ENCODE results near the gene MRPL27.
A peak's percentile ranks its signal among the peaks of the same experiment; 100 is the strongest.
"Not testable (repeated sequence)": the region's sequence is repeated elsewhere in the genome, so short reads cannot be mapped to it uniquely, and the experiment has no call there.

Gene MRPL27

DNA sequence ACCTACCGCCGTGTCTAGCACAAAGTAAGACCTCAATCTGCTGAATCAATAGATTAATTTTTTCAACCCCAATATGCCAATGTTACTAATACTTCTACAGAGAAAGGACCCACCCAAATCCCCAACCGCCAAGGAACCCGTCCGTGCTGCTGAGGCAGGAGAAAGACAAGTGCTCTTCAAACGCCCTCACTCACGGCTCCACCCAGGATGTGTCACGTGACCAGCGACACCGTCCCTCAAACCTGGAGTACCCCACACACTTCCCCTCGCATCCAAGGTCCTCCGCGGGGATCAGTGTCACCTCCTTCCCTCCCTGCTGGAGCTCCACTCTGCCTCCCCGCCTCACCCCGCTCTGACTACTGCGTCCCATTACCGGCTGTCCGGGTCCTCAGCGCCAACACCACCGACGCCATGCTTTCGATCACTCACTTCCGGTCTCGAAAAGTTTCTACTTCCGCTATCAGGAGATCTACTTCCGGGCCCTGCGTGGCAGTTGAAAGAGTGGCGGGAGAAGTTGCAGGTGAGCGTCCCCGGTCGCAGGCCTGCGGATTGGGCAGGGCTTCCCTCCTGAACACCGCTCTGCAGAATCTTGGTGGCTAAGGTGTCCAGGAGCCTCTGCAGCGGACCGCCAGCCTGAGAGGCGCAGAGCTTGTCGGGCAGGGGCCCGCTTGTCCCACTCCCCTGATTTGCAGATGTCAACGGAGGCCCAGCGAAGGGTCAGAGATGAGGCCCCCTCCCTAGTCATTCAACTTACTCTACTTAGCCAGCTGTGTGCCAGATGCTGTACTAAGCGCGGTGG is at the start of gene MRPL27, which contains the start of gene EME1:
Gene MRPL27, minus strand, starts transcription at position 427 of the 799 bp plus-strand sequence. Its CDS starts 14 bp downstream, at position 413.
Gene EME1, plus strand, starts transcription at position 472 of the 799 bp plus-strand sequence. CDS start 1,980 bp downstream, outside the sequence.
- DNase-seq (ENCODE audit: low spot score), result peak; percentile 92

DNA sequence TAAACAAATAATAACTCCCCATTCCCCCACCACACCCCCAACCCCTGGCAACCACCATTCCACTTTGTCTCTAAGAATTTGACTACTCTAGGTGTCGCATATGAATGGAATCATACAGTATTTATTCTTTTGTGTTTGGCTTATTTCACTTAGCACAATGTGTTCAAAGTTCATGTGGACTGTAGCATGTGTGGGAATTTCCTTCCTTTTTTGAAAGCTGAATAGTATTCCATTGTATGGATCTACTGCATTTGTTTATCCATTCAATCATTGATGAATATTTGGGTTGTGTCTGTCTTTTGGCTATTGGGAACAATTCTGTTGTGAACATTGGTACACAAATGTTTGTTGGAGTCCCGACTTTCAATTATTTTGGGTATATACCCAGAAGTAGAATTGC is 49.8 kb upstream of the MRPL27 start:
- DNase-seq (ENCODE audit: low spot score), result no peak

DNA sequence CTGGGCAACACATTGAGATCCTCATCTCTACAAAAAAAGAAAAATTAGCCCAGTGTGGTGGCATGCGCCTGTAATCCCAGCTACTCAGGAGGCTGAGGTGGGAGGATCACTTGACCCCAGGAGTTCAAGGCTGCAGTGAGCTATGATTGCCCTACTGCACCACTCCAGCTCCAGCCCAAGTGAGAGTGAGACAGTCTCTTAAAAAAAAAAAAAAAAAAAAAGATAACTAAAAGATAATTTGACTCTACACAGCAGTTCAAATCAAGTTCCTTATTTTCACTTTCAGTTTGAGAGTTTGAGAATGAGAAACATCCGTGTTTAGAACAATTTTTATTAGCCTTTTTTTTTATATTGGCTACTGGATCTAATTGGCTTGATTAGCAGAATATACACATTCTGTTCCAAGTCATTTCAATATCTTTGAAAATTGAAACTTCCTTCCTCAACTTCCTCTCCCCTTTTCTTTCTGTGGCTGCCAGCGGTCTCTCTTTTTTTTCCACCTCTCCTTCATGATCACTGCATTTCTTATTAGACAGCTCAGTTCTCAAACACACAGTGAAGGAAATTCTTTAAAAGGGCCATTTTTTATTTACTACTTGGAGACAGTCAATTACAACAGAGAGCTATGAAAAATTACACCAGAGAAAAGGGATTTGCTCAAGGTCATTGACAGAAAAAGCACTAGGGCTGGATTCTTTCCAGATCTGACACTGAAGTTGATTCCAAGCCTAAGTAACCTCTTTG is 48.5 kb upstream of the MRPL27 start:
- DNase-seq (ENCODE audit: low spot score), result no peak

DNA sequence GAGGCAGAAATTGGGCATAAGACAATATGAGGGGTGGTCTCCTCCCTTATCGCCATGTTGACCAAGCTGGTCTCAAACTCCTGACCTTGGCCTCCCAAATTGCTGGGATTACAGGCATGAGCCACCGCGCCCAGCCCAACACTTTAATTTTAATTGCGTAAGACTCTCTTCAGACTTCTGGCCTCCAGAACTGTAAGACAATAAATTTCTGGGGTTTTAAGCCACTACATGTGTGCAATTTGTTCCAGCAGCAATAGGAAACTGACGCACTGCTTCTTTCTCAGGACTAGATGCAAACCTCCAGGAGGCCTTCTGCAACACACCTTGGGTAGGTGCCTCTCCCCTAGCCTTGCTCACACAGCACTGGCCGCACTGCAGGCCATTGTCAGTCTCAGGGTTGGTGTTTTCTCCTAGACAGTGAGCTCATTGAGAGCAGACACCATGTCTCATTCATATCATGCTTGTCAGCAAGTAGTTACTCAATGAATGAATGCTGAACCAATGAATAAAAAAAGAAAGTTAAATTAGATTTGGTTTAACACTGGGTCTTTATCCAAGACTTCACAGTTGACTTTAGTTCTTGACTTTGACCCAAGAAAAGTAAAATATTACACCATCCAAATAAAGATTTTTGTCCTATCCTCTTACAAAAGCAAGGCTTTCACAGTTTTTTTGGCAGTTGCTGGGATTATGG is 47.6 kb upstream of the MRPL27 start:
- DNase-seq (ENCODE audit: low spot score), result no peak

DNA sequence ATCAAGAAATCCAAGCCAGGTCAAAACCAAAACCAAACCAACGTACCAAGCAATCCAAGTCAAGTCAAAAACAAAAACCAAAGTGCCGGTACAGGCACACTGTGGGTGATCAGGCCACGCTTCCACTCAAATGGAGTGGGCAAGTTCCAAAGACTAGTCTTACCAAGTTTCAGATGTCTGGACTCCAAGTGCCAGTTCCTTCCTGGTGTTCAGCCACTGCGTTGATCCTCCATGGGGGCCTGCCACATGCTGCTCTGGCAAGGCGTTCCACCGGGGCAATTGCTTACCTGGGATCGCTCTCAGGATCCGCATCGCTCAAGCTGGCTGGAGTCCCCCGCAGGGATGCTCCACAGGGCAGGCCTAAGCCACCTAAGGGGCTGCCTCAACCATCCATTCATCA is 46.6 kb upstream of the MRPL27 start:
- DNase-seq (ENCODE audit: low spot score), result not testable (repeated sequence)

DNA sequence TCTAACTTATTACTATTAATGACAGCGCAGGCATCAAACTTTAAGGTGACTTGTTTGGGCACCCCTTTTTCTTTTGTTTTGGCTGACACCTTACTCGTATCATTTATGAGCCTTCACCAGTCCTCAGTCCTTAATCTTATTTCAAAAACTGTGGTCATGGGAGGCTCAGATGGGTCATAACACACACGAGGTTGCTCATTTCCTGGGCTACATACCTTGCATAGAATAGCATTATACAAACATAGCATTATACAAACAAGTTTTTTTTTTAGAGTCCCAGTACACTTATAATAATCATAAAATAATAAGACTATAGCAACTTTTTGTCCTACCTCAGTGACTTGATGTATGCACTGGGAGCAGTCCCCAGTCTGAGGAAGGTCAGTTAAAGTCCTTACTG is 41.8 kb upstream of the MRPL27 start:
- no peak for DNase-seq (ENCODE audit: low spot score)

DNA sequence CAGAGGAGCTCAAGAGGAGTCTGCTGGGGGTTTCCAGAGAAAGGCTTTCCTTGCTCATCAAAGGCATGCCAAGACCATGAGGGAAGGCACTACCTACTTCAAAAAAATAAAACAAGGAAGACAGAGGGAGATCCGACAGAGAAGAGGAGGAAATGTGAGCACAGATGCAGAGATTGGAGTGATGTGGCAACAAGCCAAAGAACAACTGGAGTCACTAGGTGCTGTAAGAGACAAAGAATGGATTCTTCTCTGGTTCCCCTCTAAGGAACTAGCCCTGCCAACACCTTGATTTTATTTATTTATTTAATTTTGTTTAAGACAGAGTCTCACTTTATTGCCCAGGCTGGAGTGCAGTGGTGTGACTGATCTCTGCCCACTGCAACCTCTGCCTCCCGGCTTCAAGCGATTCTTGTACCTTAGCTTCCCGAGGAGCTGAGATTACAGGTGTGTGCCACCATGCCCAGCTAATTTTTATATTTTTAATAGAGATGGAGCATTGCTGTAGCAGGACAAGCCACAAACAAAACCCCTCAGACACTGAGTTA is 39.3 kb upstream of the MRPL27 start:
- DNase-seq (ENCODE audit: low spot score), result no peak

DNA sequence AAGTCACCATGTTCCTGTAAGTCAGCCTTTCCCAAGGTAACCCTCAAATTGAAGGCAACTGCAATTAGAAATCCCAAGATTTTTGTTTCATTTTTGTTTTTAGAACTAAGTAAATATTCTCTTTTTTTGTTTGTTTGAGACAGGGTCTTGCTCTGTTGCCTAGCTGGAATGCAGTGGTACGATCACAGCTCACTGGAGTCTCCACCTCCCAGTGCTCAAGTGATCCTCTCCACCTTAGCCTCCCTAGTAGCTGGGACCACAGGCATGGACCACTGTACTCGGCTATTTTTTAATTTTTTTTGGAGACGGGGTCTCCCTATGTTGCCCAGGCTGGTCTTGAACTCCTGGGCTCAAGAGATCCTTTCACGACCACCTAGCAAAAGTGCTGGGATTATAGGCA is 34.9 kb upstream of the MRPL27 start:
- no peak for DNase-seq (ENCODE audit: low spot score)

DNA sequence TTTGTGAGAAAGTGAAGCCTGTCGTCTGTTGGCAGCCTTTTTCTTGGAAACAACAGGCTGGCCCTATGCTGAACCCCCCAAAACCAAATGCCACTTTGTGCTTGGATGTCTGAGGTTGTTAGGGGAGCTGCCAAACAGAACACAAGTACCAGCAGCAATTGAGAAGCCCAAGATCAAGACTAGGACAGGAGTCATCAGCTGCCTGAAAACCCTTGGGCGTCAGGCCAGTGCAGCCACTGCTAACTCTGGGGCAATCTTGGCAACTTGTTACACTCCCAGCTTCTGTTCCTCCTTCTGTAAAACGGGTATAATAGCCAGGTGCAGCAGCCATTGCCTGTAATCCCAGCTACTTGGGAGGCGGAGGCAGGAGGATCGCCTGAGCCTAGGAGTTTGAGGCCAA is 33.6 kb upstream of the MRPL27 start:
- DNase-seq (ENCODE audit: low spot score), result no peak

DNA sequence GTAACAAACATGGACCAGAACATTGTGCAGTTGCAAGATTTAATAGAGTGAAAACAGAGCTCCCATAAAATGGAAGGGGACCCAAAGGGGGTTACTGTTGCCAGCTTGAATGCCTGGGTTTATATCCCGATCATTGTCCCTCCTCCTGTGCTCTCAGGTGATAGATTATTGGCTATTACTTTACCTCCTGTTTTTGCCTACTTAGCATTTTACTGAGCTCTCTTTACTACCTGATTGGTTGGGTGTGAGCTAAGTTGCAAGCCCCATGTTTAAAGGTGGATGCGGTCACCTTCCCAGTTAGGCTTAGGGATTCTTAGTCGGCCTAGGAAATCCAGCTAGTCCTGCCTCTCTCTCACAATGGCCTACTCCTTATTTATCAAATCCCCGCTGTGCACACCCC is 32.4 kb upstream of the MRPL27 start:
- not testable (repeated sequence) for DNase-seq (ENCODE audit: low spot score)

DNA sequence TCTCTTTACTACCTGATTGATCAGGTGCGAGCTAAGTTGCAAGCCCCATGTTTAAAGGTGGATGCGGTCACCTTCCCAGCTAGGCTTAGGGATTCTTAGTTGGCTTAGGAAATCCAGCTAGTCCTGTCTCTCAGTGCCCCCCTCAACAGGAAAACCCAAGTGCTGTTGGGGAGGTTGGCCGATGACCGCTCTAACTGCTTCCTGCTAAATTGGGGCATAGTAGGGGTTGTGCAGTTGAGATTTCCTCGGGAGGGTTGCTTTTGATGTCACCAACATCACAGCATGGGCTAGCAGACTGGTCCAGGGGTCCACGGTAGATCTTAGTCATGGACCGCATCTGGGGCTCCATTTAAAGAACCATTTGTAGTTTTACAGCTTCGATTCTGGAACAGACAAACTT is 26.6 kb upstream of the MRPL27 start:
- not testable (repeated sequence) for DNase-seq (ENCODE audit: low spot score)

DNA sequence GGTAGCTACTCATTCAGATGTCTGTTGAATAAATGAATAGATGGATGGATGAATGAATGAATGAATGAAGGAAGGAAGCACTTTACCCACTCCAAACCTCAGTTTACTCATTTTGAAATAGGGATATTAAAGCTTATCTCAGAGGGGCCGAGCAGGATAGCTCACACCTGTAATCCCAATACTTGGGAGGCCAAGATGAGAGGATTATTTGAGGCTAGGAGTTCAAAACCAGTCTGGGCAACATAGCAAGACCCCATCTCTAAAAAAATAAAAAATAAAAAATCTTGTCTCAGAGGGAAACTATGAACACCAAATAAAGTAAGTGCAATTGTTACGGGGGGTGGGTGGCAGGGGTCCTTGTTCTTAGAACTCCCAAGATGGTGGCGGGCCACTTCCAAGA is 25.7 kb upstream of the MRPL27 start:
- not testable (repeated sequence) for DNase-seq (ENCODE audit: low spot score)

DNA sequence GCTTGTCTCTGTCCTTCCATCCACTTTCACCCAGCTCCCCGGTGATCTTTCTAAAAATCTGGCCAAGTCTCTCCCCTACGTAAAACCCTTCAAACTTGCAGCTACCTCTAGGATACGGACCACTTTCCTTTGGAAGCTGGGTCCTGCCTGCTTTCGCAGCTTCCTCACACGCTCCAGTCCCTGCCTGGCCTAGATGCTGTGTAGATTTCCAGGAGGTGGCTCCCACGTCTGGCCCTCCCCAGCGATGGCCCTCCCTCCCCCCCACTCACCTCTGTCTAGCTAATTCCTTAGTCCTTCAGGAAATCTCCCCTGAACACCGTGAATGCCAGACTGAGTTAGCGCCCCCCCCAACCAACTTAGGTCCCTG is 24.9 kb upstream of the MRPL27 start:
- no peak for DNase-seq (ENCODE audit: low spot score)

DNA sequence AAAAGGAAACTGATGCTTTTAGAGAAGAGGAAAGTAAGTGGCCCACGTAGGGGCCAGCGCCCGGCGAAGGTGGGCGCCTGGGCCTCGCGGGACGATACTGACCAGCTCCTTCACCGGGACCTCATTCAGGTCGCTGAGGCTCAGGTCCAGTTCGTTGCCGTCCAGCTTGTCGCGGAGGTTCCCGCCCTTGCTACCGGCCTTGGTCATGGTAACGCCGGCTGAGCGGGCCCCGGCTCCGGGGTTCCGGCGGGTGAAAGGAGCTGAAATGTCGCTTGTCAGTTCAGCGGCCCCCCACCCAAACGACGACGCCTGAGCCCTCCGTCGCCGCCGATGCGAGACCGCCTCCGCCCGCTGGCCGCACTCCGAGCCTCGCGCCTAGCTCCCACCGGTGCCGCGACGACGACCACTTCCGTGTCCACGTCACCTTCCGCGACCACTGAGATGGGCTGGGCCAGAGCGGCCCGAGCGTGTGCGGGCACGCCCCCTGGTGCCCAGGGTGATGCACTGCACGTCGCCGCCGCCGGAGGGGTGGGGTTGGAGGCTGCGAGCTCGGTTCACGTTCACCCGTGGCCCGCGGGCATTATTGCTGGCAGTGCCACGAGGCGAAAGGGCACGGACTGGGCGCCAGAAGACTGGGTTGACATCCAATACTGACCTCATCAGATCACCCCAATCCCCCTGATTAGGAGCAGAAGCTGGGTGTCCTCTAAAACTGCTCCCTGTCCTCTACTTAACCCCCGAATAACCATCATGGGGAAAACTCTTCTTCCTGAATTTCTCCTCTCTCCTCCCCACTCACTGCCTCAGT is 24.3 kb upstream of the MRPL27 start, which contains the start of gene LRRC59:
Gene LRRC59, minus strand, starts transcription at position 413 of the 808 bp plus-strand sequence. Its CDS starts 206 bp downstream, at position 207.
- DNase-seq (ENCODE audit: low spot score), result peak; percentile 85

DNA sequence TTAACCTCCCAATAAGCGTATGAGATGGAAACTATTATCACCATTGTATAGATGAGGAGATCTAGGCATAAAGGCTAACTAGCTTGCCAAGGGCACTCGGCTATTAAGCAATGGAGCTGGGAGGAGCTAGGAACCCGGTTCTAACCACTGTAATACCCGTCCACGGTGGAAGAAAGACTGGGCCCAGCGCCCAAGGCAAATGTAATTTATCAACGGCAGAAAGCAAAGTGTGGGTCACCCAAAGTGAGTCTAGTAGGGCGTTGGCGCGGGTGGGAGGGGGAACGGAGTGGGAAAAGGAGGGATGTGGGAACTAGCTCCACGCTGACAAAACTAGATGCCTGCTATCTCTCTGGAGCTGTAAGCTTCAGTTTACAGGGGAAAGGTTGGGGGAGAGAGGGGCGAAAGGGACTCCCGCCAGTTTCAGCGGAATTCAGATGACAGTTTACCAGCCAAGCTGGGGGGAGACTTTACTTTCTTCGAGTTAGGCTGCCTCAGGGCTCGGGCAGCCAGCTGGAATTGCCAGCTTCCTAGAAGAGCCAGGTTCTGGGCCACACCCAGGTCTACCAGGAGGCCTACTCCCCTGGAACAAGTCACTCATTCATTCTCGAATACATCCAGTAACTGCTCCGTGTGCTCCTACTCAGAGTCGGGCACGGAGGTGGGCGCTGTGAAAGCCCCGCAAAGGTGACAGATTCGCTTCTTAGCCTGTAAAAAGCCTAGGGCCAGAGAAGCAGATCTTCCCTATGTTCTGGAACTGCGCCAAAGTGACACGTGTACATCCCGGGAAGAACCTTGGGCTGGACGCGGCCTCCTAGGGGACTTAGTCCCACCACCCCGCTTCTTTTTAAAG is 23.5 kb upstream of the MRPL27 start:
- peak; percentile 71 for DNase-seq (ENCODE audit: low spot score)

DNA sequence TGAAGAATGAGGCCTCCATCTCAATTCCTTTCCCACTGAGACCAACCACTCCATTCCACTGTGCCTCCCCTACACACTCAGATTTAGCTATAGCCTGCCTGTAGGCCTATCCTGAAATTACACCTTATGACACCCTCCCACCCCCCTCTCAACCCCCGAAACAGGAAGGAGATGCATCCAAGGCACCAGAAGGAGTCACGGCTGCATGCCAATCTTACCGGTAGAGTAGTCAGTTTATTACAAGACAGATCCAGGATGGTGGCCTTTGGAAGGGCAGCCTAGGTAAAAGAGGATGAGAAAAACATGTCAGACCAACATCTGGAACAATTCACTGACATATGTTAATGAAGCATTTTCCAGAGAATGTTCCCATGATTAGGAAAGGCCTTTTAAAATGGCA is 21.7 kb upstream of the MRPL27 start:
- DNase-seq (ENCODE audit: low spot score), result no peak

DNA sequence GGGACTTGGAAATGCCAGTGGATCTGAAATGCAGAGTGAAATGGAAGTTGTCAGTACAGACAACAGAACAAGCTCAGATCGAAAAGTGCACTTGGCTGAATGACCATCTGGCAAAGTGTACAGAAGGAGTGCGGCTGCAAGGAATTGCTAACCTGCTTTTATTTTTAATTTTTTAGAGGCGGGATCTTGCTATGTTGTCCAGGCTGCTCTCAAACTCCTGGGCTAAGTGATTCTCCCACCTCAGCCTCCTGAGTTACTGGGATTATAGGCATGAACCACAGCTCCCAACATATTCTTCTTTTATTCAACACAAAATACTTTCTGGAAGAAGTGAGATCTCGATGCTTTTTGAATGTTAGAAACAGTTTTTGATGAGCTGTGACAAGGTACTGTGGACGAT is 20.7 kb upstream of the MRPL27 start:
- DNase-seq (ENCODE audit: low spot score), result no peak

DNA sequence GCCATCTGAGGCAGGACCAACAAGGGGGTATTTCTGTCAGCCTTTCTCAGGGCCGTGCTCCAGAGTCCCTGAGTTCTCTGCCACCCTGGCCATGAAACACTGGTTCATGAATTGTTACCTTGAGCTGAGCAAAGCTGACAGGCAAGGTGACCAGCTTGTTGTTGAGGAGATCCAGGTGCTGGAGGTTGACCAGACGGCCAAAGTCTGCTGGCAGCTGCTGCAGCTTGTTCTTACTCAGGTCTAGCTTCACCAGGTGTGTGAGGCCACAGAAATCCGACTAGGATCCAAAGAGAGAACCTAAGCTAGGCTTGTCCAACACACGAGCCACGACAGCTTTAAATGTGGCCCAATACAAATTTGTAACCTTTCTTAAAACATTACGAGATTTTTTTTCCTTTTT is 19.6 kb upstream of the MRPL27 start:
- no peak for DNase-seq (ENCODE audit: low spot score)

DNA sequence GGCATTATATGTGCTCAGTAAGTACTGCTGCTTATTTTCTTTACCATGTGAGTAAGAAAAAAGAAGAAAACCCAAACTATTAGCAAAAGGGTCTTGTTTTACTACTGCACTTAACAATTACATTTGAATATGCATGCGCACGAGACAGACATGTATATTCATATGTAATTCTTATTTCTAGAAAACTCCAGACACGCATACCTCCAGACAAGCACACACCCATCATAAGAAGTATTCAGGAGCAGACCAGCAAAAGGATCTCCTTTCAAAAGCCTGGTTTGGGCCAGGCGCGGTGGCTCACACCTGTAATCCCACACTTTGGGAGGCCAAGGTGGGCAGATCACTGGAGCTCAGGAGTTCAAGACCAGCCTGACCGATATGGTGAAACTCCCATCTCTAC is 16.6 kb upstream of the MRPL27 start:
- no peak for DNase-seq (ENCODE audit: low spot score)

DNA sequence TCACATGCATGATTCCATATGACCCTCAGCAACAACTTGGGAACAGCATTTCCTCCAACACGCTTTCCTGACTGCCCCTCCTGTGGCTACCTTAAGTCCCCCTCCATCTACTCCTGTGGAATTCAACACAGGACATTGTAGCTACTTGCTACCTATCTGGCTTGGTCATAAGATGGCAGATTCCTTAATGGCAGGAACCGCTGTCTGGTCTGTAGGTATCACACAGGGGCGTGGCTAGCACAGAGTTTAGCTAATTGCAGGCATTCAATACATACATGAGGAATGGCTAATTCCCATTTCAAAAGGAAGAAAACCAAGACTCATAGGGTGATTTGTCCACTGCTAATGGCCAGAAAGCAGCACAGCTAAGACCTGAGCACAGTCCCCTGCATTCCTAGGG is 15.7 kb upstream of the MRPL27 start:
- DNase-seq (ENCODE audit: low spot score), result no peak

DNA sequence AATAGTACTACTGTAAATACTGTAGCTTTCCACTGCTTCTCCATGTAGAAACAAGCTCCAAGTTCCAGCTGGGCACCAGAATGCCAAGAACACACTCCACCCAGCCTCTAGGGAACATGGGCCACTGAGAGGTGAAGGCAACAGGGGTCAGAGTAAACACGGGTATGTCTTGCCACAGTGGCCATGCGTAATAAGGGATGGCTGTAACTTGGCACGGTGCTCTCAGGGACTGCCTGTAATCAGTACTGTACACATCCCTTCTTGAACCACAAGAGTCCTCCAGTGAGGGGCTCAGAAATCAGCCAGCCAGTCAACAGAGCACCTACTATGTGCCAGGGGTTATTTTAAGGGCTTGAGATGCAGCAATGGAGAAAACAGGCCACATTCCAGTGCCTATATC is 13.5 kb upstream of the MRPL27 start:
- DNase-seq (ENCODE audit: low spot score), result no peak
